HEK293 (cell line): ENCODE data around the gene GALNT2.

Source experiments
- CTCF ChIP-seq: fragments of 450-650 bp; formaldehyde crosslinking; IDR thresholded peaks from 2 replicates; pipeline ENCODE4 v1.5.1; 2016; ENCODE audit warnings: missing biosample characterization, missing genetic modification characterization
- GLIS2 ChIP-seq: fragments of 450-650 bp; formaldehyde crosslinking; IDR thresholded peaks from 2 replicates; pipeline ENCODE4 v1.5.1; 2016; ENCODE audit warnings: missing biosample characterization, missing genetic modification characterization
- MYNN ChIP-seq: fragments of 450-650 bp; formaldehyde crosslinking; IDR thresholded peaks from 2 replicates; pipeline ENCODE4 v1.5.1; 2016; ENCODE audit warnings: missing biosample characterization, missing genetic modification characterization, borderline replicate concordance
- PBX3 ChIP-seq: sonication (generic); formaldehyde crosslinking; IDR thresholded peaks from 2 replicates; pipeline ENCODE4 v1.8.1; 2022; ENCODE audit warnings: mild to moderate bottlenecking, moderate library complexity, missing genetic modification reagents
- REST ChIP-seq: fragments of 450-650 bp; formaldehyde crosslinking; IDR thresholded peaks from 2 replicates; pipeline ENCODE4 v1.5.1; 2016; ENCODE audit warnings: missing biosample characterization, missing genetic modification characterization
- ZBTB10 ChIP-seq: fragments of 450-650 bp; formaldehyde crosslinking; IDR thresholded peaks from 2 replicates; pipeline ENCODE4 v1.5.1; 2016; ENCODE audit warnings: missing biosample characterization, missing genetic modification characterization
- ZNF10 ChIP-seq: fragments of 450-650 bp; formaldehyde crosslinking; IDR thresholded peaks from 2 replicates; pipeline ENCODE4 v1.5.1; 2017; ENCODE audit warnings: missing biosample characterization, missing genetic modification characterization
- ZNF112 ChIP-seq: fragments of 450-650 bp; formaldehyde crosslinking; IDR thresholded peaks from 2 replicates; pipeline ENCODE4 v1.5.0; 2017; ENCODE audit warnings: missing biosample characterization, missing genetic modification characterization
- ZNF114 ChIP-seq: fragments of 450-650 bp; formaldehyde crosslinking; IDR thresholded peaks from 2 replicates; pipeline ENCODE4 v1.5.0; 2017; ENCODE audit warnings: missing biosample characterization, missing genetic modification characterization
- ZNF350 ChIP-seq: fragments of 450-650 bp; formaldehyde crosslinking; IDR thresholded peaks from 2 replicates; pipeline ENCODE4 v1.5.0; 2017; ENCODE audit warnings: missing biosample characterization, mild to moderate bottlenecking, missing genetic modification characterization
- ZNF449 ChIP-seq: fragments of 450-650 bp; formaldehyde crosslinking; IDR thresholded peaks from 2 replicates; pipeline ENCODE4 v1.5.1; 2017; ENCODE audit warnings: missing biosample characterization, mild to moderate bottlenecking, missing genetic modification characterization, moderate library complexity
- ZNF626 ChIP-seq: fragments of 450-650 bp; sonication (Bioruptor Pico); formaldehyde crosslinking; IDR thresholded peaks from 2 replicates; pipeline ENCODE4 v1.5.1; 2018; ENCODE audit warnings: missing biosample characterization, missing genetic modification characterization, inconsistent platforms
- ZNF747 ChIP-seq: fragments of 450-650 bp; formaldehyde crosslinking; IDR thresholded peaks from 2 replicates; pipeline ENCODE4 v1.5.1; 2016; ENCODE audit warnings: missing biosample characterization, missing genetic modification characterization

GRCh38 chr1:230077436-230078213 is 10.6 kb downstream of the GALNT2 start:
- TF ChIP-seq ZNF10 (no peak), REST (tag by site-specific recombination) (no peak), ZNF114 (tag by site-specific recombination) (no peak), ZNF350 (tag by site-specific recombination) (no peak), PBX3 (no peak), ZBTB10 (no peak), GLIS2 (no peak), CTCF (tag by site-specific recombination) (no peak), ZNF747 (tag by site-specific recombination) (no peak), ZNF112 (tag by site-specific recombination) (no peak), ZNF626 (no peak), ZNF449 (tag by site-specific recombination) (no peak), MYNN (tag by site-specific recombination) (no peak)
